Astrocyte (in vitro differentiated cells and primary cell): ENCODE data around the gene ANKDD1B. TPM values are rescaled to one million over a fixed set of nuclear protein-coding genes. Genes with fewer than 3 reads are reported as not detected.
"Not testable (repeated sequence)": the region's sequence is repeated elsewhere in the genome, so short reads cannot be mapped to it uniquely, and the experiment has no call there.

Source experiments
- DNase-seq: peaks from one replicate; pipeline ENCODE4 v3.0.0-alpha.2; 2010; ENCODE audit warnings: low read depth
- FAIRE-seq: peaks from 2 replicates; lab custom pipeline; 2011; peaks lifted over from hg19 to GRCh38; lab: Jason Lieb, UNC
- H2AFZ ChIP-seq: 2 replicates; pipeline ENCODE4 v1.6.0; 2012; ENCODE audit warnings: low read depth, low read length, inconsistent platforms
- H3K27ac ChIP-seq: 2 replicates; pipeline ENCODE4 v1.5.1; 2011; ENCODE audit warnings: low read depth, low read length, inconsistent platforms
- H3K27me3 ChIP-seq: 2 replicates; pipeline ENCODE4 v1.6.0; 2011; ENCODE audit warnings: low read length, inconsistent platforms; ENCODE audit not compliant: insufficient read depth
- H3K36me3 ChIP-seq: 2 replicates; pipeline ENCODE4 v1.5.1; 2011; ENCODE audit warnings: low read length, inconsistent platforms; ENCODE audit not compliant: insufficient read depth
- H3K4me1 ChIP-seq: 2 replicates; pipeline ENCODE4 v1.5.1; 2011; ENCODE audit warnings: low read length, inconsistent platforms; ENCODE audit not compliant: insufficient read depth
- H3K4me2 ChIP-seq: 2 replicates; pipeline ENCODE4 v1.6.0; 2012; ENCODE audit warnings: low read length, inconsistent platforms
- H3K4me3 ChIP-seq: 2 replicates; pipeline ENCODE4 v1.5.1; 2011; ENCODE audit warnings: low read depth, mild to moderate bottlenecking, low read length, inconsistent platforms; ENCODE audit not compliant: insufficient read depth
- H3K79me2 ChIP-seq: 2 replicates; pipeline ENCODE4 v1.6.0; 2012; ENCODE audit warnings: mild to moderate bottlenecking, low read length, inconsistent platforms; ENCODE audit not compliant: insufficient read depth
- H3K9ac ChIP-seq: 2 replicates; pipeline ENCODE4 v1.6.0; 2012; ENCODE audit warnings: mild to moderate bottlenecking, low read length, inconsistent platforms
- H3K9me3 ChIP-seq: 2 replicates; pipeline ENCODE4 v1.5.1; 2012; ENCODE audit warnings: low read depth, mild to moderate bottlenecking, low read length, inconsistent platforms; ENCODE audit not compliant: insufficient read depth
- H4K20me1 ChIP-seq: 2 replicates; pipeline ENCODE4 v1.6.0; 2012; ENCODE audit warnings: low read length, inconsistent platforms; ENCODE audit not compliant: insufficient read depth
- H3K27ac Mint-ChIP-seq: one replicate; pipeline ENCODE4 v1.8.0; 2021; ENCODE audit warnings: mild to moderate bottlenecking, mixed read lengths; ENCODE audit not compliant: unreplicated experiment
- H3K27me3 Mint-ChIP-seq: one replicate; pipeline ENCODE4 v1.8.0; 2021; ENCODE audit warnings: low read depth, mixed read lengths; ENCODE audit not compliant: unreplicated experiment
- H3K36me3 Mint-ChIP-seq: one replicate; pipeline ENCODE4 v1.8.0; 2021; ENCODE audit warnings: low read depth, mixed read lengths; ENCODE audit not compliant: unreplicated experiment
- H3K4me1 Mint-ChIP-seq: one replicate; pipeline ENCODE4 v1.8.0; 2021; ENCODE audit warnings: low read depth, mixed read lengths; ENCODE audit not compliant: unreplicated experiment
- H3K4me3 Mint-ChIP-seq: one replicate; pipeline ENCODE4 v1.8.0; 2021; ENCODE audit warnings: mild to moderate bottlenecking, moderate library complexity, mixed read lengths; ENCODE audit not compliant: unreplicated experiment
- H3K9me3 Mint-ChIP-seq: one replicate; pipeline ENCODE4 v1.8.0; 2021; ENCODE audit warnings: mild to moderate bottlenecking, mixed read lengths; ENCODE audit not compliant: unreplicated experiment
- CTCF ChIP-seq: IDR thresholded peaks from 2 replicates; pipeline ENCODE4 v1.5.1; 2011; ENCODE audit warnings: low read depth, mild to moderate bottlenecking, inconsistent platforms, low read length, moderate library complexity; ENCODE audit not compliant: insufficient read depth
- EZH2 ChIP-seq: IDR thresholded peaks from 2 replicates; pipeline ENCODE4 v1.6.1; 2012; ENCODE audit warnings: mild to moderate bottlenecking, low read length, inconsistent platforms; ENCODE audit not compliant: insufficient read depth
- total RNA-seq: library from RNA; stranded (reverse); gene quantifications from 2 replicates; pipeline ENCODE4 v1.2.1, GENCODE V29; 2021

The ANKDD1B gene
- total RNA-seq, 1 donor from 2014 or later = 0.59 TPM

GRCh38 chr5:75601996-75602395 lies 9.3 kb upstream of the ANKDD1B start:
- Mint-ChIP-seq H3K27ac (no peak overlapping the region), H3K4me3 (no peak overlapping the region), H3K4me1 (peaks cover 22% of the 10 kb centered on the region), H3K9me3 (no peaks in the 10 kb centered on the region), H3K36me3 (peaks cover 11% of the 10 kb centered on the region), H3K27me3 (no peaks in the 10 kb centered on the region)
- H3K9me3 ChIP-seq = no peaks in the 10 kb centered on the region
- TF ChIP-seq CTCF (no peak), EZH2 (no peak)
- peak overlapping the region; percentile 17 for H3K4me2 ChIP-seq
- H3K4me1 ChIP-seq = peaks cover 16% of the 10 kb centered on the region
- no peaks in the 10 kb centered on the region for H3K27me3 ChIP-seq
- FAIRE-seq (no peak), DNase-seq (peak; percentile 25)
- H3K4me3 ChIP-seq = no peak overlapping the region
- H2AFZ ChIP-seq = no peak overlapping the region
- H4K20me1 ChIP-seq = no peaks in the 10 kb centered on the region
- H3K36me3 ChIP-seq = no peaks in the 10 kb centered on the region
- H3K27ac ChIP-seq = peak overlapping the region; percentile 46
- no peaks in the 10 kb centered on the region for H3K79me2 ChIP-seq
- H3K9ac ChIP-seq = peak overlapping the region; percentile 25

- H3K27me3 ChIP-seq = no peaks in the 10 kb centered on the region
- no peaks in the 10 kb centered on the region for H3K79me2 ChIP-seq
- H3K27me3 Mint-ChIP-seq = no peaks in the 10 kb centered on the region
- no peak for TF ChIP-seq CTCF
- no peak for TF ChIP-seq EZH2
- FAIRE-seq (no peak), DNase-seq (peak; percentile 85)
- H2AFZ ChIP-seq = no peak overlapping the region
- no peak overlapping the region for H3K4me3 ChIP-seq
- H3K4me2 ChIP-seq = no peak overlapping the region
- no peak overlapping the region for H3K9ac ChIP-seq
- H3K9me3 Mint-ChIP-seq = no peaks in the 10 kb centered on the region
- H3K36me3 ChIP-seq = no peaks in the 10 kb centered on the region
- peaks cover 22% of the 10 kb centered on the region for H3K4me1 Mint-ChIP-seq
- peak overlapping the region; percentile 11 for H3K27ac ChIP-seq
- H3K36me3 Mint-ChIP-seq = peaks cover 11% of the 10 kb centered on the region
- no peak overlapping the region for H3K27ac Mint-ChIP-seq
- peaks cover 16% of the 10 kb centered on the region for H3K4me1 ChIP-seq
- H4K20me1 ChIP-seq = no peaks in the 10 kb centered on the region
- H3K9me3 ChIP-seq = no peaks in the 10 kb centered on the region
- no peak overlapping the region for H3K4me3 Mint-ChIP-seq
Observed at GRCh38 chr5:75603371-75603770, 7.9 kb upstream of the ANKDD1B start.

- H3K9me3 ChIP-seq = no peaks in the 10 kb centered on the region
- Mint-ChIP-seq H3K4me3 (no peak overlapping the region), H3K4me1 (peaks cover 22% of the 10 kb centered on the region), H3K27me3 (no peaks in the 10 kb centered on the region), H3K36me3 (peaks cover 11% of the 10 kb centered on the region), H3K9me3 (no peaks in the 10 kb centered on the region), H3K27ac (peak overlapping the region; percentile 36)
- no peaks in the 10 kb centered on the region for H3K36me3 ChIP-seq
- H2AFZ ChIP-seq = no peak overlapping the region
- H3K4me1 ChIP-seq = peaks cover 16% of the 10 kb centered on the region
- TF ChIP-seq EZH2 (no peak), CTCF (no peak)
- H3K79me2 ChIP-seq = no peaks in the 10 kb centered on the region
- FAIRE-seq = no peak
- H4K20me1 ChIP-seq = no peaks in the 10 kb centered on the region
- H3K4me2 ChIP-seq = no peak overlapping the region
- H3K27me3 ChIP-seq = no peaks in the 10 kb centered on the region
- no peak overlapping the region for H3K4me3 ChIP-seq
- no peak for DNase-seq
- peak overlapping the region; percentile 11 for H3K27ac ChIP-seq
- no peak overlapping the region for H3K9ac ChIP-seq
Observed at GRCh38 chr5:75603821-75604220, 7.4 kb upstream of the ANKDD1B start.

- H3K27ac ChIP-seq, H3K79me2 ChIP-seq, H3K4me3 ChIP-seq, H3K4me3 Mint-ChIP-seq, H3K9me3 Mint-ChIP-seq, DNase-seq, H3K27me3 Mint-ChIP-seq, H3K27ac Mint-ChIP-seq, H3K4me2 ChIP-seq, FAIRE-seq, H3K9me3 ChIP-seq, H3K36me3 ChIP-seq, H3K9ac ChIP-seq, H4K20me1 ChIP-seq, H3K36me3 Mint-ChIP-seq, H2AFZ ChIP-seq, H3K27me3 ChIP-seq: not testable (repeated sequence)
- H3K4me1 Mint-ChIP-seq = peaks cover 16% of the 10 kb centered on the region
- peaks cover 19% of the 10 kb centered on the region for H3K4me1 ChIP-seq
Observed at GRCh38 chr5:75607341-75607740, 3.9 kb upstream of the ANKDD1B start.
